AG04450 (cell line): ENCODE data around the gene DDX52. TPM values are rescaled to one million over a fixed set of nuclear protein-coding genes. Genes with fewer than 3 reads are reported as not detected.

ENCODE experiments used
- CTCF ChIA-PET: fragments of 300-600, 350-600 bp; formaldehyde crosslinking; extraction: SDS; loops from one replicate; lab custom pipeline; 2022; ENCODE audit warnings: antibody characterized with exemption, inconsistent platforms; lab: Charles Lee
- POLR2A ChIA-PET: fragments of 350-600 bp; formaldehyde crosslinking; extraction: SDS; loops from one replicate; lab custom pipeline; 2021; ENCODE audit warnings: antibody characterized with exemption, inconsistent platforms; lab: Yijun Ruan, JAX
- DNase-seq: peaks from one replicate; pipeline ENCODE4 v3.0.0-alpha.2; 2011; ENCODE audit warnings: low read depth, low spot score
- H3K27ac ChIP-seq: one replicate; pipeline ENCODE4 v1.5.1; 2012; ENCODE audit warnings: low read depth, low read length, control low read depth
- H3K27me3 ChIP-seq: one replicate; pipeline ENCODE4 v1.6.0; 2012; ENCODE audit warnings: low read length; ENCODE audit not compliant: control insufficient read depth, insufficient read depth
- H3K4me3 ChIP-seq: 2 replicates; pipeline ENCODE4 v1.5.1; 2011; ENCODE audit warnings: mild to moderate bottlenecking, low read depth, low read length, control low read depth
- H3K9me3 ChIP-seq: 2 replicates; pipeline ENCODE4 v1.5.1; 2012; ENCODE audit warnings: low read length; ENCODE audit not compliant: control insufficient read depth, insufficient read depth
- polyA plus RNA-seq: library from polyadenylated mRNA; depleted of rRNA; stranded (reverse); fragments of >200 nt; gene quantifications from 2 replicates; pipeline ENCODE4 v1.2.3, GENCODE V29; 2011
- TF ChIP-seq, protein P1 (sequence below): IDR thresholded peaks from 2 replicates; pipeline ENCODE4 v1.5.1; 2011; ENCODE audit warnings: low read depth, low read length, control low read depth, inconsistent platforms

Gene DDX52
- polyA plus RNA-seq, 1 experiment, result 31.8 TPM

- H3K27ac ChIP-seq, result no peak overlapping the region
- ChIA-PET POLR2A (interaction anchor here (0.7 kb wide), 1 partner anchor 1809 kb away, joined by 4 read pairs; the partner anchor contains the start of gene MMP28), CTCF (interaction anchor here (0.6 to 1.2 kb wide), 3 partner anchors 35 to 212 kb away, joined by 3 to 5 read pairs (median 5); no protein-coding TSS in a partner anchor)
Observed at GRCh38 chr17:37604556-37604955, 38.7 kb downstream of the DDX52 start.

DNA sequence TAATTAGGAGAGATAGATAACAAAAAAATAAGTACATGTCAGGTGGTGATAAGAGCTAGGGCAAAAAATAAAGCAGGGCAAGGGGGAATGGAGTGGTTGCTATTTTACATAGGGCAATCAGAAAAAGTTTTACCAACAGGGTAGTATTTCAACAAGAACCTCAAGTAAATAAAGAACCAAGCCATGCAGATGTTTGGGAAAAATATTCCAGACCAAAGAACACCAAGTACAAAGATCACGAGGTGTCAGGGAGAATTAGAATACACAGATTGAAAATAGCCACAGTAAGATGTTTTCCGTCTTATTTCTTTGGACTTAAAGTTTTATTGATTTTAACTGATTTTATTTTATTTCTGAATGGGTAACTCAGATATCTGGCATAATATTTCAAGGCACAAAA lies 45.1 kb downstream of the DDX52 start:
- POLR2A ChIA-PET, result no interaction called here
- TF ChIP-seq, protein P1, sequence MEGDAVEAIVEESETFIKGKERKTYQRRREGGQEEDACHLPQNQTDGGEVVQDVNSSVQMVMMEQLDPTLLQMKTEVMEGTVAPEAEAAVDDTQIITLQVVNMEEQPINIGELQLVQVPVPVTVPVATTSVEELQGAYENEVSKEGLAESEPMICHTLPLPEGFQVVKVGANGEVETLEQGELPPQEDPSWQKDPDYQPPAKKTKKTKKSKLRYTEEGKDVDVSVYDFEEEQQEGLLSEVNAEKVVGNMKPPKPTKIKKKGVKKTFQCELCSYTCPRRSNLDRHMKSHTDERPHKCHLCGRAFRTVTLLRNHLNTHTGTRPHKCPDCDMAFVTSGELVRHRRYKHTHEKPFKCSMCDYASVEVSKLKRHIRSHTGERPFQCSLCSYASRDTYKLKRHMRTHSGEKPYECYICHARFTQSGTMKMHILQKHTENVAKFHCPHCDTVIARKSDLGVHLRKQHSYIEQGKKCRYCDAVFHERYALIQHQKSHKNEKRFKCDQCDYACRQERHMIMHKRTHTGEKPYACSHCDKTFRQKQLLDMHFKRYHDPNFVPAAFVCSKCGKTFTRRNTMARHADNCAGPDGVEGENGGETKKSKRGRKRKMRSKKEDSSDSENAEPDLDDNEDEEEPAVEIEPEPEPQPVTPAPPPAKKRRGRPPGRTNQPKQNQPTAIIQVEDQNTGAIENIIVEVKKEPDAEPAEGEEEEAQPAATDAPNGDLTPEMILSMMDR, result no peak

More at GRCh38 chr17:37604556-37604955, 38.7 kb downstream of the DDX52 start:
- Histone ChIP-seq H3K27me3 (no peaks in the 10 kb centered on the region), H3K4me3 (no peak overlapping the region), H3K9me3 (peaks cover 4% of the 10 kb centered on the region; the same call in 1 of the 2 replicates)
- DNase-seq, result no peak
- TF ChIP-seq, protein P1, result no peak

GRCh38 chr17:37592291-37592690 lies 51.0 kb downstream of the DDX52 start:
- Histone ChIP-seq H3K4me3 (no peak overlapping the region), H3K27ac (no peak overlapping the region), H3K9me3 (no peaks in the 10 kb centered on the region), H3K27me3 (no peaks in the 10 kb centered on the region)
- TF ChIP-seq, protein P1, result no peak
- DNase-seq, result no peak
- CTCF ChIA-PET, result interaction anchor here (0.7 kb wide), 1 partner anchor 352 kb away, joined by 4 read pairs; no protein-coding TSS in a partner anchor
- POLR2A ChIA-PET, result no interaction called here

More for the DNA sequence above, 45.1 kb downstream of the DDX52 start:
- Histone ChIP-seq H3K27me3 (no peaks in the 10 kb centered on the region), H3K27ac (no peak overlapping the region), H3K4me3 (no peak overlapping the region), H3K9me3 (no peaks in the 10 kb centered on the region)
- CTCF ChIA-PET, result no interaction called here
- no peak for DNase-seq

- Histone ChIP-seq H3K4me3 (no peak overlapping the region), H3K27me3 (no peaks in the 10 kb centered on the region), H3K27ac (no peak overlapping the region), H3K9me3 (no peaks in the 10 kb centered on the region)
- TF ChIP-seq, protein P1, result no peak
- POLR2A ChIA-PET, result no interaction called here
- CTCF ChIA-PET, result interaction anchor here (0.6 kb wide), 1 partner anchor 232 kb away, joined by 3 read pairs; no protein-coding TSS in a partner anchor
- DNase-seq, result no peak
Observed at GRCh38 chr17:37585066-37585465, 58.2 kb downstream of the DDX52 start.

DNA sequence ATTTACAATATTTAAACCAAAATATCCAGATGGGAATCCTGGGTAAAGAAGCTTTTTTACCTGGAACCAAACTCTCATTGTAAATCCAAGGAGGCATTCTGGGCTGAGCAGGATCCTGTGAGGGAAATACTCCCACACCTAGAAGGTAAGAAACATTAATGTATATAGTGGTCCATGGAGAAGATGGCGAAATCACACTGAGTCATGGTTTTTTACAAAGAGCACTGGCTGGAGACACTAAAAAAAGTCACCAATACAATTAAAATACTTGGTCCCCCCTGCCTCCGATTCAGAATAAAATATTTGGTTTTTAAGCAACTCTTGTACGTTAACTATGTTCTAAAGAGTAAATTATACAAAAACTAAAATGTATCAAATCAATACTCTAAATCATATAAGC lies 67.0 kb downstream of the DDX52 start:
- POLR2A ChIA-PET, result interaction anchor here (0.6 kb wide), 1 partner anchor 184 kb away, joined by 6 read pairs; no protein-coding TSS in a partner anchor
- Histone ChIP-seq H3K9me3 (no peaks in the 10 kb centered on the region), H3K27me3 (no peaks in the 10 kb centered on the region), H3K27ac (no peak overlapping the region), H3K4me3 (no peak overlapping the region)
- TF ChIP-seq, protein P1, result no peak
- CTCF ChIA-PET, result no interaction called here
- no peak for DNase-seq
